ENCODE measurements around the gene ITSN1. TPM values are rescaled to one million over a fixed set of nuclear protein-coding genes. Genes with fewer than 3 reads are reported as not detected.

Gene ITSN1
- total RNA-seq, 2 experiments from 2014 or later, result 2.3 to 4.6 TPM

DNA sequence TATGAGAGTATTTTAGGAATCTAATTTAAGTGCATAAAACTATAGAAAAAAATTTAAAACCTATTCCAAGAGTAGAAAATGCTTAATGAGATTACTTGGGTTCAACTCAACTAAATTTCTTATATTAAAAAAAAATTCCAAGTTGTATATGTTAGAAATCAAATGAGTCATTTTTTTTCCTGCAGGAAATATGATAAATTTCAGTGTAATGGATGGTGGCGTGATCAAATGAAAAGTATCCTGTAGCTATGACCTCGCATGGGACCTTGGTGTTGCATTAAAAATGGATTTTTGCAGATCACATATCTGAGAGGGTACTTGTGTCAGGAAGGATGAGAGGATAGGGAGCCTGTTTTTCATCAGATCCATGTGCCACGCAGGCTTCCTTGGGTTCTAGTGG lies 255.4 kb downstream of the ITSN1 start:
- POLR2A ChIA-PET, result no interaction called here
- H3K36me3 Mint-ChIP-seq, result peaks cover 8% of the 10 kb centered on the region
- no peak overlapping the region for H3K27ac Mint-ChIP-seq
- ATAC-seq (ENCODE audit: low read depth), result no peak
- no peak overlapping the region for H3K4me3 Mint-ChIP-seq
- no peak for DNase-seq
- H3K4me1 Mint-ChIP-seq, result peaks cover 19% of the 10 kb centered on the region
- no peaks in the 10 kb centered on the region for H3K27me3 Mint-ChIP-seq
- no peaks in the 10 kb centered on the region for H3K9me3 Mint-ChIP-seq

DNA sequence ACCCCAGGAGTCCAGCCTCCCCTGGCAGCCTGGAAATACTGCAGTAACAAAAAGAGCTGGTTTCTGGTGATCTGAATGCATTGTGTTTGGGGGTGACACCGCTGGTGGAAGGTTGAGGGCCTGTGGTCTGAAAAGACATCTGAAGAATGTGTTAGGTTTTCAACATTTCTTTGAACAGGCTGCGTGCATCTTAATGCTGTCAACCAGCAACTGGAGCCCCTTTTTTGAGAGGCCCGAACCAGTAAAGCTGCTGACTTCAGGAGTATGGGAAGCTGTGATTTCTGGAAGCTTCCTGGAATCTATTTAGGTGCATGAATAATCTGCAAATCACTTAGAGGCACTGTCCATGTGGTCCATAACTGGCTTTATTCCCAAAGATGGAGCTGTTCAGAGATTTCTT lies 256.3 kb downstream of the ITSN1 start:
- no peak overlapping the region for H3K4me3 Mint-ChIP-seq
- POLR2A ChIA-PET, result no interaction called here
- DNase-seq (no peak), ATAC-seq (ENCODE audit: low read depth) (no peak)
- peaks cover 15% of the 10 kb centered on the region for H3K36me3 Mint-ChIP-seq
- no peaks in the 10 kb centered on the region for H3K27me3 Mint-ChIP-seq
- no peaks in the 10 kb centered on the region for H3K9me3 Mint-ChIP-seq
- no peak overlapping the region for H3K27ac Mint-ChIP-seq
- peaks cover 19% of the 10 kb centered on the region for H3K4me1 Mint-ChIP-seq

DNA sequence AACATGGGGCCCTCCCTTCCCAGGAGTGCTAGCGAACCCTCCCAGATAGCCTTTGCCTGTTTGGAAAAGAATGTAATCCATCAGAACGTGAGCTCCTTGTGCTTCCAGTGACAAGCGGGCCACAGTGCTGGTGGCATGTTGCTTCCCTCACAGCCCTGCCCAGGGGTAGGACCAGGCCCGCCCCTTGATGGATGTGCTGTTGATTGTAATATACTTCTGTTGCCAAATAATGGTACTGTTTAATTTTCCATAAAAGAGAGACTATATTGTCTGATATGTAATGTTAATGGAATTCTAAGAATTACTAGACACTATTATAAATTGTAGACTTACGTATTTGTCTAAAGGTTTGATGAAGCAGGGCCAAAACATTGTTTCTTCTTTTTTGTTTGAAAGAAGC lies 256.9 kb downstream of the ITSN1 start:
- Mint-ChIP-seq H3K27ac (no peak overlapping the region), H3K4me3 (no peak overlapping the region), H3K27me3 (no peaks in the 10 kb centered on the region), H3K4me1 (peaks cover 19% of the 10 kb centered on the region), H3K9me3 (no peaks in the 10 kb centered on the region), H3K36me3 (peaks cover 16% of the 10 kb centered on the region)
- no peak for DNase-seq
- no peak for ATAC-seq (ENCODE audit: low read depth)
- POLR2A ChIA-PET, result no interaction called here

DNA sequence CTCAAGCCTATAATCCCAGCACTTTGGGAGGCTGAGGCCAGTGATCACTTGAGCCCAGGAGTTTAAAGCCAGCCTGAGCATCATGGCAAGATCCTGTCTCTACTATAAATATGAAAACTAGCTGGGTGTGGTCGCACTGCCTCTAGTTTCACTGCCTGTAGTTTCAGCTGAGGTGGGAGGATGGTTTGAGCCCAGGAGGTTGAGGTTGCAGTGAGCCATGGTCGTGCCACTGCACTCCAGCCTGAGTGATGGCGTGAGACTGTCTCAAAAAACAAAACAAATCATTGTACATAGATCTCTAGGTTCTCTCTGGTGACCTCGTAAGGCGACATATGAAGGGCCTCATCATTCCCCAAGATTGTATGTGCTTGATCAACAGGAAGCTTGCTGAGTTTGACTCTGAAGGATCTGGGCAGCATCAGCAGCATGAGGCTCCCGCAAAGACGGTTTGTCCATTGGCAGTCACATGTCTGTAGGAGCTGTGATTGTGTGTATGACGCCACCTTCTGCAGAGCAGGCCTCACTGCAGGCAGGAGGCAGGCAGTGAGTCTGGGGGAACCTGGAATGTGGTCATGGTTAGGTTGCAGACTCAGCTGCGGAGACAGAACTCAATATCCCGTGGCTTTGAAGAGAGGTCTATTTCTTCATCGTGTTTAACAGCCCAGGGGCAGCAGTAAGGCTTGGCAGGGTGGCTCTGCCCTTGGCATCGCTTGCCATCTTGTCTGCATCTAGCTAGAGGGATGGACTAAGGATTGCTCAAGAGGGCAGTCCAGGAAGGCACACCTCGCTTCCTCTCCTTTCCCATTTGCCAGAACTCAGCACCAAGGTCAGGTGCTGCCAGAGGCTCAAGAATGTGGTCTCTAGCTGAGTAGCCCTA lies 259.3 kb downstream of the ITSN1 start:
- peaks cover 31% of the 10 kb centered on the region for H3K36me3 Mint-ChIP-seq
- no peaks in the 10 kb centered on the region for H3K27me3 Mint-ChIP-seq
- DNase-seq (no peak), ATAC-seq (ENCODE audit: low read depth) (peak; percentile 39)
- peak overlapping the region; percentile 3 for H3K27ac Mint-ChIP-seq
- H3K4me1 Mint-ChIP-seq, result peaks cover 9% of the 10 kb centered on the region
- POLR2A ChIA-PET, result interaction anchor here (0.5 to 1.1 kb wide), 2 partner anchors 283 to 444 kb away, joined by 3 read pairs; no protein-coding TSS in a partner anchor
- no peak overlapping the region for H3K4me3 Mint-ChIP-seq
- no peaks in the 10 kb centered on the region for H3K9me3 Mint-ChIP-seq

DNA sequence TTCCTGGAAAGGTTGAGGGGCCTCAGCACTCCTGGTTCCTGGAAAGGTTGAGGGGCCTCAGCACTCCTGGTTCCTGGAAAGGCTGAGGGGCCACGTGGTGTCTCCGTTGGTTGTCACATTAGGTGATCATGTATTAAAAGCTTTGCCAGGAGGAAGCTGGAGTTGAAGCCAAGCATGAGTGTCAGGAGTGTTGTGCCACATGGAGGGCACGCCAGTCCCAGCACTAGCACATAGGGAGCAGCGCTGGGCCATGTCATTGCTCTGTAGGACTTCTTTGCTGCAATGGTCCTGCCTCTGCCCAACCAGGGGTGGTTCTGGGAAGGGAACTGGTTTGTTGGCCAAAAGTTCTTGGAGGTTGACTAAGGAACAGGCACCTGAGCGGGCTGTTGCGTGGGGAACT lies 260.0 kb downstream of the ITSN1 start:
- no peak for ATAC-seq (ENCODE audit: low read depth)
- H3K4me1 Mint-ChIP-seq, result peaks cover 9% of the 10 kb centered on the region
- POLR2A ChIA-PET, result interaction anchor here (0.5 kb wide), 1 partner anchor 284 kb away, joined by 3 read pairs; no protein-coding TSS in a partner anchor
- no peak overlapping the region for H3K27ac Mint-ChIP-seq
- H3K27me3 Mint-ChIP-seq, result no peaks in the 10 kb centered on the region
- H3K9me3 Mint-ChIP-seq, result no peaks in the 10 kb centered on the region
- no peak for DNase-seq
- no peak overlapping the region for H3K4me3 Mint-ChIP-seq
- peaks cover 31% of the 10 kb centered on the region for H3K36me3 Mint-ChIP-seq

DNA sequence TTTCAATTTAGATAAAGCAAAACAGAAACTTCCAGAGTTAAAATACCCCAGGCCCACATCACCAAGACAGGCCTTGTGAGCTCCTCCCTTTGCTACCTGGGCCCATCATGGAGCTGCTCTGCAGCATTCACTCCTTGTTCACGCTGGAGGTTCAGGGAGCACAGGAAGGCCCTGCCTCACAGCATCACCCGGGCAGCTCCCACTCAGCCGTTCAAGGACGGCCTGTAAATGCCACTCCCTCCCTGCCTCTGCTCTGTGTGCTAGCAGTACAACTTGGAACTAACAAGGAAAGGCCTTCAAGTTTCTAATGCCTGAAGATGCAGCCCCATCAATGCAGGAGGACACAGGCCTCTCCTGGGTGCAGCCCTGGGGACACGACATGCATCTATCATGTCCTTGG lies 261.7 kb downstream of the ITSN1 start:
- ATAC-seq (ENCODE audit: low read depth), result no peak
- peaks cover 9% of the 10 kb centered on the region for H3K4me1 Mint-ChIP-seq
- no peaks in the 10 kb centered on the region for H3K27me3 Mint-ChIP-seq
- POLR2A ChIA-PET, result no interaction called here
- no peak for DNase-seq
- no peaks in the 10 kb centered on the region for H3K9me3 Mint-ChIP-seq
- H3K36me3 Mint-ChIP-seq, result peaks cover 34% of the 10 kb centered on the region
- no peak overlapping the region for H3K4me3 Mint-ChIP-seq
- H3K27ac Mint-ChIP-seq, result peak overlapping the region; percentile 38

DNA sequence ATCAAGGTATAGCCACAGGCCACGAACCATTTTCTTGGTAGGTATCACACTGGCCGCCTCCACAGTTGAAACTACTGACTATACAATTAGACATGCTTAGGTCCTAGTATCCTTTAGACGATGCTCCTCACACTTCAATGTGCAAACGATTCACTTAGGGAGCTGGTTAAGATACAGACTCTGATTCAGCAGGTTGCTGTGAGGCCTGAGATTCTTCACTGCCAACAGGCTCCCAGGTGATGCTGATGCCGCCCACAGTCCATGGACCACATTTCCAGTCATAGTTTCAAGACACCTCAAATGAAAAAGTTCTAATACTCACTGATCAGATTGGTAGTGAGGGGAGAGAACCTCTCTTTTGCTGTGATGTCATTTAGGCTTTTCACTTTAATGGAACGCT lies 266.5 kb downstream of the ITSN1 start:
- no peak for ATAC-seq (ENCODE audit: low read depth)
- POLR2A ChIA-PET, result interaction anchor here (1.0 kb wide), 1 partner anchor 41 kb away, joined by 3 read pairs; no protein-coding TSS in a partner anchor

DNA sequence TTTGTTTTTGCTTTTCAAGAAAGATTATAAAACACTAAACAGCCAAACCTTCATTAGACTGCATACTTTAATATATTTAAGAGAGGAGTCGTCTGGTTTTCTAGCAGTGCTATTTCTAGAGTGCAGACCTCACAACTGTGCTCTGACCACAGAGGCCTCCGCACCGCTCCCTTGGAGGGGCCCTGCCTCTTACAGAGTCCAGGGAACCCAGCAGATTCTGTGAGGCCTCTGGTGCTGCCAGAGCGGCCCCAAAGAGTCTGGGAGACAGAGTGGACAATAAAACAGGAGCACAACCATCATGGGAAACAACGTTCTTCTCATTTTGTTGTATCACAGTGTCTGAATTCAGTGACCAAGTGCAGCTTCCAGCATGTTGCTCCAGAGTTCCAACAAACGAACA lies 267.5 kb downstream of the ITSN1 start:
- DNase-seq (no peak), ATAC-seq (ENCODE audit: low read depth) (no peak)
- H3K36me3 Mint-ChIP-seq, result peaks cover 30% of the 10 kb centered on the region
- H3K27ac Mint-ChIP-seq, result no peak overlapping the region
- H3K27me3 Mint-ChIP-seq, result no peaks in the 10 kb centered on the region
- peaks cover 25% of the 10 kb centered on the region for H3K4me1 Mint-ChIP-seq
- POLR2A ChIA-PET, result no interaction called here
- H3K4me3 Mint-ChIP-seq, result no peak overlapping the region
- H3K9me3 Mint-ChIP-seq, result no peaks in the 10 kb centered on the region

More for the DNA sequence above, 266.5 kb downstream of the ITSN1 start:
- Mint-ChIP-seq H3K4me1 (peaks cover 18% of the 10 kb centered on the region), H3K27me3 (no peaks in the 10 kb centered on the region), H3K27ac (no peak overlapping the region), H3K9me3 (no peaks in the 10 kb centered on the region), H3K36me3 (peaks cover 34% of the 10 kb centered on the region), H3K4me3 (no peak overlapping the region)
- no peak for DNase-seq

DNA sequence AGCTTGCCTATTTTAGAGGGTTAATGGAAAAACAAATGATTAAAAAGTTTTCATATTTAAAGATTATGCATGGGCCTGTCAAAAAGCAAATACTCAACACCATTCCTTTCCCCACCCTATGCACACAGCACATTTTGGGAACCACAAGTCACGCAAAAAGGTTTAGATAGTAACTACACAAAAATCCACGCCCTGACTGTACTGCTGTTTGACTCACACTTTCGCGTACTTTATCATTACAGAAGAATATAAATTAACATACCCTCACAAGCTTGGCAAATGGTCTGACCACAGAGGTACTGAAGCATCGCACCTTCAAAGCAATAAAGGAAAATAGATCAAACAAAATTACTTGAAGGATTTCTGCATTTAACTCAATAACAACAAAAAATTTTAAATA lies 271.9 kb downstream of the ITSN1 start:
- peaks cover 32% of the 10 kb centered on the region for H3K4me1 Mint-ChIP-seq
- peaks cover 14% of the 10 kb centered on the region for H3K36me3 Mint-ChIP-seq
- H3K9me3 Mint-ChIP-seq, result no peaks in the 10 kb centered on the region
- ATAC-seq (ENCODE audit: low read depth) (no peak), DNase-seq (no peak)
- H3K27ac Mint-ChIP-seq, result peak overlapping the region; percentile 44
- peak overlapping the region; percentile 91 for H3K4me3 Mint-ChIP-seq
- no peaks in the 10 kb centered on the region for H3K27me3 Mint-ChIP-seq
- POLR2A ChIA-PET, result no interaction called here

DNA sequence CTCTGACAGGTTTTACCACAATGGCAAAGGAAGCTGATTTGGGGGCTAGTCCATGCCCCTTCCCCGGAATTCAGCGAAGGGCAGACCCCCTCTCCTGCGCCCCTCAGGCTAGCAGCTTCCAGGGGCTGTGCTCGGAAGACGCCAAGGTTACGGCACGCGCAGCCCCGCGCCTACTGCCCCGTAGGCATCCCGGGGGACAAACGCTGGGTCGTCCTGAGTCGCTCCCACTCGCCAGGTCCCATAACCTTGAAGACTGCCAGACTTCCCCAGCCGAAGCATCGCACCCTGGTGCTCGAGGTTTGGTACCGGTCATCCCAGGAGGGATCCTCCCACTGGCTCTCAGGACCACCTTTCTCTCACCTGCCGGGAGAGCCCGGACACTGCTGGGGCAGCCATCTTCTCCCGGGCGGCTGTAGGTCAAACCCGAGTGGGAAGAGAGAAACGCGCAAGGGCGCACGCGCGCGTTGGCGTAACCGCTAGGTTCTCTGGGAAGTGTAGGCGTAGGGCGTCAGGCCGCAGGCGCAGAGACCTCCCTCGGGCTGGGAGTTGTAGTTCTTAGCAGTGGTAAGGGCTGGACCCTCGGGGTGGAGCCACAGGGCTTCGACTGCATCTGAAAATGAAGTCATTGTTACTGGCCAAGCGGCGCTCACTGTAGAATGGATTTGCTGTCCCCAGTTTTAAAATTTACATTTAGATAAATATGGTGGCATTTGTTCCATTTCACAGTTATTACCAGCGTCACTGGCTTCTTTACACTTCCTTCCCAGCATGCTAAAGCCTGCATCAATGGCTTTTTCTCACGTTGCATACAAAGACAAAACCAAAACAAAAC lies 273.3 kb downstream of the ITSN1 start, which contains the start of gene ATP5PO:
Gene ATP5PO (minus strand): TSS at position 437 of the 832 bp plus-strand sequence. CDS start 41 bp downstream, at position 396.
- DNase-seq (peak; percentile 94), ATAC-seq (ENCODE audit: low read depth) (peak; percentile 100)
- H3K27me3 Mint-ChIP-seq, result no peaks in the 10 kb centered on the region
- POLR2A ChIA-PET, result interaction anchor here (0.5 to 1.3 kb wide), 3 partner anchors 9 to 599 kb away, joined by 3 read pairs; no protein-coding TSS in a partner anchor
- peaks cover 8% of the 10 kb centered on the region for H3K36me3 Mint-ChIP-seq
- H3K4me1 Mint-ChIP-seq, result peaks cover 26% of the 10 kb centered on the region
- H3K27ac Mint-ChIP-seq, result peak within 1 kb of the TSS; percentile 94
- no peaks in the 10 kb centered on the region for H3K9me3 Mint-ChIP-seq
- H3K4me3 Mint-ChIP-seq, result peak within 1 kb of the TSS; percentile 91

DNA sequence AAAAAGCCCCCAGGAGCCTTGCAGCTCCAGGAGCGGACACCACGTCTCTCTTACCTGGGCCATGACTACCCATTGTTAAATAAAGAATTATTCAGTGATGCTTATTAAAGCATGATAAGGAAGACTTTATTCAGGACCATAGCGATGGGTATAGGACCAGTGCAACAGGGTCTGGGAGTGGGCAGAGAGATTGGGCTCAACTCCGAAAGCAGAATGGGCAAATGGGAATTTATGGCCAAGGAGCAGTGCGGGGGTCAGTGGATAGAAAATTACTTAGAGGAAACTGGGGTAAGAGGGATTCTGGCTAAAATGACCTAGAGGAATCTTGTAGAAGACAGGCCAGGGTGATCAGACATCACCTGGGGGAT lies 273.9 kb downstream of the ITSN1 start:
- H3K27ac Mint-ChIP-seq, result peak overlapping the region; percentile 94
- peaks cover 25% of the 10 kb centered on the region for H3K4me1 Mint-ChIP-seq
- DNase-seq (no peak), ATAC-seq (ENCODE audit: low read depth) (no peak)
- H3K4me3 Mint-ChIP-seq, result peak overlapping the region; percentile 91
- H3K36me3 Mint-ChIP-seq, result peaks cover 5% of the 10 kb centered on the region
- POLR2A ChIA-PET, result no interaction called here
- no peaks in the 10 kb centered on the region for H3K9me3 Mint-ChIP-seq
- H3K27me3 Mint-ChIP-seq, result no peaks in the 10 kb centered on the region

DNA sequence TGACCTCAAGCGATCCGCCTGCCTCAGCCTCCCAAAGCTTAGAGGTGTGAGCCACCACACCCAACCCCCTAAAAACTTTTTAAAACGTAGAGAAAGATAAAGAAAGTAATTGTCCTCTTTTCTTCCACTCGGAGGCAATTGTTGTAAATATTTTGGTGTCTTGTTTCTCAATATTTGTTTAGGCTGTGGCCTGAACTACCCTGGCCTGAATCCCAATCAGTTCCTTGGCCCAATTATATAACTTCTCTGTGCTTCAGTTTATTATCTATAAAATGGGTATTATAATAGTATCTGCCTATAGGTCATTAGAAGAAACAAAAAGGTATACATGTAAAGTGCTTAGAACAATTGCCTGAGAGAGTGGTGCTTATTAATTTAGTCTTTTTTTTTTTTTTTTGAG lies 275.1 kb downstream of the ITSN1 start:
- H3K27ac Mint-ChIP-seq, result no peak overlapping the region
- H3K4me3 Mint-ChIP-seq, result no peak overlapping the region
- ATAC-seq (ENCODE audit: low read depth) (no peak), DNase-seq (no peak)
- H3K4me1 Mint-ChIP-seq, result peaks cover 22% of the 10 kb centered on the region
- POLR2A ChIA-PET, result interaction anchor here (0.7 kb wide), 2 partner anchors 282 to 398 kb away, joined by 3 read pairs; no protein-coding TSS in a partner anchor
- H3K9me3 Mint-ChIP-seq, result no peaks in the 10 kb centered on the region
- peaks cover 2% of the 10 kb centered on the region for H3K27me3 Mint-ChIP-seq
- peaks cover 3% of the 10 kb centered on the region for H3K36me3 Mint-ChIP-seq

DNA sequence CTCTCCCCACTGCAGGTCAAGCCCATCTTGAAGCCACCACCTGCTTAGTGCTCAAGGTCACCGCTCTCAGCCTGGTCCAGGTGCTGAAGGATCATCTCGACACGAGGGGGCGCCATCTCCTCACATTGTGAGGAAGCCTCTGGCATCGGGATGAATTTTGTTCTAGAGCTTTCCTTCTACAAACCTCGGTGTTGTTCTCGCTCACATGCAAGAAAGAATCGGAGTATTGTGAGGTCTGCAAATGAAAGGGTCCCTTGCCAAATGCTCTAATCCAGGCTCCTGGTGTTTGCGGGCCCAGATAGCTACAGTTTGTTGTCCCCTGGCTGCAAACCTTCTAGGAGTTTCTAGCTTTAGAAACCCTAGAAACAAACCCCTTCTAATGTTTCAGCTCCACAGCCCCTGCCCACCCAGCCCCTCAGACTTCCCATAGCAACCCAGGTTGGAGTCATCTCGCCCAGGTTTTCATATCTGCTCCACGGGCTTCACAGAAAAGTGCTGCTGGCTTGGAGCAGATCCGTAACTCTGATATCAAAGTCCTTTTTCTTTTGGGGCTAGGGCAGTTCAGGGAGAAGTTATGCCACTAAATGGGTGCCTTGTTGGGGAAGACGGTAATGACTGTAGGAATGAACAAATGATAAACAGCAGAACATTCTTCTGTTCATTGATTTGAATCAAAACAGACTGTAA lies 281.9 kb downstream of the ITSN1 start:
- Mint-ChIP-seq H3K27me3 (peaks cover 4% of the 10 kb centered on the region), H3K27ac (no peak overlapping the region), H3K9me3 (no peaks in the 10 kb centered on the region), H3K4me1 (peaks cover 11% of the 10 kb centered on the region), H3K4me3 (no peak overlapping the region), H3K36me3 (no peaks in the 10 kb centered on the region)
- DNase-seq (peak; percentile 92), ATAC-seq (ENCODE audit: low read depth) (peak; percentile 94)
- POLR2A ChIA-PET, result interaction anchor here (0.8 to 3.6 kb wide), 8 partner anchors 9 to 426 kb away, joined by 3 to 22 read pairs (median 4); partner anchors contain the start of genes ATP5PO, MRPS6 and SLC5A3
